GM12878 (cell line): ENCODE data around the gene RAPGEF1. TPM values are rescaled to one million over a fixed set of nuclear protein-coding genes. Genes with fewer than 3 reads are reported as not detected.

Source experiments
- ATAC-seq: fragments of 200-7000 bp; cut with Tn5 transposase; 3 replicates; pipeline ENCODE4 v1.9.1; 2020; ENCODE audit warnings: mild to moderate bottlenecking, moderate library complexity
- BruUV-seq: library from RNA; stranded (reverse); fragments of 400-500 nt; replicated peaks from 2 replicates; lab custom pipeline; 2021; lab: Mats Ljungman, UMichigan
- CTCF ChIA-PET: fragments of 300-600 bp; sonication (Branson Sonifier 250); formaldehyde crosslinking; extraction: SDS; loops from one replicate; lab custom pipeline; 2021; ENCODE audit warnings: inconsistent platforms; lab: Yijun Ruan, JAX
- POLR2A ChIA-PET: fragments of 350-600 bp; formaldehyde crosslinking; extraction: SDS; loops from one replicate; lab custom pipeline; 2021; ENCODE audit warnings: inconsistent platforms; lab: Charles Lee
- RAD21 ChIA-PET: fragments of 300-600 bp; sonication (Branson Sonifier 250); formaldehyde crosslinking; loops from one replicate; lab custom pipeline; 2023; ENCODE audit warnings: antibody characterized with exemption; ENCODE audit not compliant: unreplicated experiment; lab: Charles Lee
- SMC1A ChIA-PET: fragments of 300-600 bp; sonication (Branson Sonifier 250); formaldehyde crosslinking; loops from one replicate; lab custom pipeline; 2023; ENCODE audit not compliant: unreplicated experiment, uncharacterized antibody; lab: Charles Lee
- DNase-seq: peaks from one replicate; pipeline ENCODE4 v3.0.0-alpha.2; 2011; ENCODE audit warnings: low read depth, low spot score
- FAIRE-seq: peaks from 3 replicates; lab custom pipeline; 2011; peaks lifted over from hg19 to GRCh38; lab: Jason Lieb, UNC
- H2AFZ ChIP-seq: 2 replicates; pipeline ENCODE4 v1.6.0; 2011; ENCODE audit warnings: low read depth, low read length, control low read depth; ENCODE audit not compliant: control insufficient read depth
- H3K27ac ChIP-seq: 2 replicates; pipeline ENCODE4 v1.5.1; 2011; ENCODE audit warnings: control low read depth; ENCODE audit not compliant: control insufficient read depth, insufficient read depth
- H3K27me3 ChIP-seq, 2 experiments: replicated peaks in 1 of 2; 2 replicates each; pipeline versions ENCODE4 v1.6.0 to v1.6.1; 2011; ENCODE audit warnings: low read length in 1 of 2; ENCODE audit not compliant: control insufficient read depth in 2 of 2, insufficient read depth in 2 of 2
- H3K36me3 ChIP-seq, 2 experiments: 2 replicates each; pipeline ENCODE4 v1.5.1; 2011; ENCODE audit warnings: low read length in 1 of 2; ENCODE audit not compliant: control insufficient read depth in 2 of 2, insufficient read depth in 2 of 2
- H3K4me1 ChIP-seq: 2 replicates; pipeline ENCODE4 v1.6.1; 2011; ENCODE audit warnings: mild to moderate bottlenecking, low read length, moderate library complexity, mixed read lengths; ENCODE audit not compliant: control insufficient read depth, insufficient read depth
- H3K4me2 ChIP-seq: 2 replicates; pipeline ENCODE4 v1.6.0; 2011; ENCODE audit warnings: control low read depth; ENCODE audit not compliant: control insufficient read depth, insufficient read depth
- H3K4me3 ChIP-seq: fragments of 200-600 bp; sonication (generic); 2 replicates; pipeline ENCODE4 v1.5.1; 2016
- H3K79me2 ChIP-seq: 2 replicates; pipeline ENCODE4 v1.6.0; 2011; ENCODE audit warnings: low read length; ENCODE audit not compliant: control insufficient read depth, insufficient read depth
- H3K9ac ChIP-seq: 2 replicates; pipeline ENCODE4 v1.8.0; 2011; ENCODE audit warnings: low read length, control low read depth, mixed read lengths; ENCODE audit not compliant: control insufficient read depth, insufficient read depth
- H3K9me3 ChIP-seq: replicated peaks from 3 replicates; pipeline ENCODE4 v1.5.1; 2011; ENCODE audit warnings: mild to moderate bottlenecking, low read length; ENCODE audit not compliant: control insufficient read depth, insufficient read depth
- H4K20me1 ChIP-seq: 2 replicates; pipeline ENCODE4 v1.6.0; 2011; ENCODE audit not compliant: control insufficient read depth, insufficient read depth
- CBFB ChIP-seq: IDR thresholded peaks from 2 replicates; pipeline ENCODE4 v1.6.1; 2016; ENCODE audit warnings: antibody characterized with exemption, low read depth
- CEBPB ChIP-seq, 2 experiments: fragments of 150-350 bp in 1 of 2; IDR thresholded peaks; 2 replicates each; pipeline ENCODE4 v1.6.1; 2012 to 2014; ENCODE audit warnings: low read depth in 2 of 2, low read length in 2 of 2, borderline replicate concordance in 1 of 2, inconsistent platforms in 1 of 2
- FOXM1 ChIP-seq: IDR thresholded peaks from 2 replicates; pipeline ENCODE4 v1.6.1; 2012; ENCODE audit warnings: low read depth, mild to moderate bottlenecking, inconsistent platforms, low read length, moderate library complexity
- HDAC2 ChIP-seq: fragments of 200-600 bp; sonication (generic); IDR thresholded peaks from 2 replicates; pipeline ENCODE4 v1.6.1; 2017
- KDM1A ChIP-seq: fragments of 200-600 bp; sonication (generic); IDR thresholded peaks from 2 replicates; pipeline ENCODE4 v1.6.1; 2016; ENCODE audit warnings: borderline replicate concordance
- MLLT1 ChIP-seq: fragments of 450-650 bp; IDR thresholded peaks from 2 replicates; pipeline ENCODE4 v1.6.1; 2016; ENCODE audit warnings: mild to moderate bottlenecking
- MYB ChIP-seq: fragments of 150-350 bp; IDR thresholded peaks from 2 replicates; pipeline ENCODE4 v1.6.1; 2014; ENCODE audit warnings: mild to moderate bottlenecking, low read depth, low read length, borderline replicate concordance
- NR2C2 ChIP-seq: IDR thresholded peaks from 2 replicates; pipeline ENCODE4 v1.6.1; 2011; ENCODE audit warnings: borderline replicate concordance, low read depth; ENCODE audit not compliant: control insufficient read depth, insufficient read length
- NRF1 ChIP-seq: conservative IDR thresholded peaks from 2 replicates; pipeline ENCODE4 v1.6.1; 2011; ENCODE audit warnings: mild to moderate bottlenecking, low read depth, low read length, improper control_type of control experiment
- SIX5 ChIP-seq: IDR thresholded peaks from 2 replicates; pipeline ENCODE4 v1.6.1; 2011; ENCODE audit warnings: mild to moderate bottlenecking, low read depth, low read length, moderate library complexity; ENCODE audit not compliant: severe bottlenecking
- SMAD5 ChIP-seq: IDR thresholded peaks from 2 replicates; pipeline ENCODE4 v1.6.1; 2016; ENCODE audit warnings: antibody characterized with exemption, low read depth
- SREBF1 ChIP-seq: IDR thresholded peaks from 2 replicates; pipeline ENCODE4 v1.6.1; 2012; ENCODE audit warnings: mild to moderate bottlenecking, low read length
- SREBF2 ChIP-seq: IDR thresholded peaks from 2 replicates; pipeline ENCODE4 v1.6.1; 2012; ENCODE audit warnings: mild to moderate bottlenecking, low read length
- SUPT20H ChIP-seq: IDR thresholded peaks from 2 replicates; pipeline ENCODE4 v1.6.1; 2011; ENCODE audit warnings: low read depth, mild to moderate bottlenecking, low read length, moderate library complexity, borderline replicate concordance; ENCODE audit not compliant: control insufficient read depth
- WGBS: methylation state at CpG from one replicate; pipeline ENCODE4 v1.1.6; 2016; ENCODE audit warnings: low lambda C conversion rate; ENCODE audit not compliant: insufficient replicate concordance, insufficient coverage; ENCODE audit errors: missing lambda C conversion rate; 5-methylcytosine and 5-hydroxymethylcytosine counted together
- in situ Hi-C: fragments of 300-500 bp; cut with MboI; formaldehyde crosslinking; loops from 9 replicates; pipeline ENCODE4 v1.14.3; 2018; ENCODE audit warnings: mixed read lengths
- intact Hi-C: fragments of 100-400 bp; cut with micrococcal nuclease; formaldehyde crosslinking; loops from one replicate; pipeline ENCODE4 v1.14.2; 2022; ENCODE audit not compliant: unreplicated experiment
- polyA plus RNA-seq, 11 experiments: library from polyadenylated mRNA; depleted of rRNA in 4 of 11; unstranded in 6 of 11; stranded (reverse) in 5 of 11; fragments of >200 nt; fragmentation: Nextera tagmentation in 4 of 11; fragmentation: Illumina TruSeq in 1 of 11; extraction: Ambion mirVana in 4 of 11; extraction: Trizol in 1 of 11; gene quantifications; 1 replicate in 1 of 11; 2 replicates in 10 of 11; pipeline versions ENCODE4 v1.2.1 to v1.2.3, GENCODE V29; 2011 to 2016; ENCODE audit warnings: inconsistent platforms in 2 of 11, missing spikeins in 2 of 11, low read depth in 1 of 11
- total RNA-seq, 4 experiments: library from RNA; depleted of rRNA in 3 of 4; stranded (reverse); fragments of >200 nt in 3 of 4; fragmentation: Illumina TruSeq in 1 of 4; extraction: Trizol in 1 of 4; gene quantifications; 2 replicates each; pipeline versions ENCODE4 v1.2.1 to v1.2.3, GENCODE V29; 2013 to 2021

RAPGEF1 gene
- total and polyA plus RNA-seq, 10 of the 15 experiments (the other 5 are each of a cell fraction or from before 2014, with no cell fraction given) = 0.42 to 113 (median 45.9) TPM

- no peak overlapping the region for H3K9ac ChIP-seq
- in situ Hi-C loops (loop anchor here (25.0 kb wide), 1 partner anchor 1677 kb away; the partner anchor contains the start of gene FNBP1), intact Hi-C loops (no loop called here)
- FAIRE-seq (no peak), ATAC-seq (no peak), DNase-seq (no peak)
- no peak overlapping the region for H3K4me2 ChIP-seq
- H3K36me3 ChIP-seq = peaks cover 2 to 8% of the 10 kb centered on the region in 2 experiments
- no peaks in the 10 kb centered on the region for H3K27me3 ChIP-seq
- peaks cover 90% of the 10 kb centered on the region for H3K79me2 ChIP-seq
- no peak for TF ChIP-seq MLLT1
- no peak for TF ChIP-seq CBFB
- no peak for TF ChIP-seq SMAD5
- TF ChIP-seq SUPT20H = no peak
- no peak for TF ChIP-seq KDM1A
- no peak for TF ChIP-seq SREBF1
- no peak for TF ChIP-seq SIX5
- no peak for TF ChIP-seq FOXM1
- TF ChIP-seq NR2C2 = no peak
- no peak for TF ChIP-seq HDAC2
- no peak for TF ChIP-seq CEBPB (IDR thresholded peaks at IDR 0.05; ENCODE audit: borderline replicate concordance in 1 of 2, low read depth in 2 of 2, low read length in 2 of 2)
- no peak for TF ChIP-seq MYB
- no peak for TF ChIP-seq SREBF2
- no peak for TF ChIP-seq NRF1
- ChIA-PET CTCF (interaction anchor here (1.5 kb wide), 1 partner anchor 10 kb away, joined by 6 read pairs; no protein-coding TSS in a partner anchor), SMC1A (interaction anchor here (1.1 to 3.1 kb wide), 3 partner anchors 9 to 14 kb away, joined by 3 to 15 read pairs (median 6); no protein-coding TSS in a partner anchor), POLR2A (interaction anchor here (0.8 to 17.2 kb wide), 2 partner anchors 17 to 30 kb away, joined by 3 to 291 read pairs; partner anchors contain the start of gene RAPGEF1), RAD21 (interaction anchor here (13.0 kb wide), 1 partner anchor 18 kb away, joined by 362 read pairs; the partner anchor contains the start of gene RAPGEF1)
- no peaks in the 10 kb centered on the region for H3K9me3 ChIP-seq
- no peak overlapping the region for H3K4me3 ChIP-seq
- no TSS peak for BruUV-seq
- 90% methylated on average over 10 of the region's 10 CpGs for WGBS
- H3K27ac ChIP-seq = no peak overlapping the region
- H2AFZ ChIP-seq = no peak overlapping the region
- H4K20me1 ChIP-seq = no peaks in the 10 kb centered on the region
- peaks cover 27% of the 10 kb centered on the region for H3K4me1 ChIP-seq
Observed at GRCh38 chr9:131714161-131714646, 25.7 kb downstream of the RAPGEF1 start.
